Measurements from ENCODE around the gene SENP6.

DNA sequence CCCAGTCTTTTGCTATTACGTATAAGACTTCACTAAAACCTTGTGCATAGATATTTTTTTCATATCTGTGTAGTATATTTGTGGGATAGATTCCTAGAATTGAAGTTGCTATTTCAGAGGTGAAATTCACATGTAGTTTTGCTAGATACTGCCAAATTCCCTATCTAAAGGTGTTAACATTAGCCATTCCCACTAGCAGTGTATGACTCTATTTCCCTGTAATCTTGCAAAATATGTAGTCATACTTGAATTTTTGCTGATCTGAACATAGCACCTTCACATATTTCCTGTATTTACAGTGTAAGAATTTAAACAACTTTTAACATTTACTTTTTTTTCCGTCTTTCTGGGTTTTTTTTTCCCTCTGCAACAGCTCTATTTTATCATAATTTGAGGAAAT is 24.9 kb downstream of the SENP6 start:
- TF ChIP-seq, protein P1, sequence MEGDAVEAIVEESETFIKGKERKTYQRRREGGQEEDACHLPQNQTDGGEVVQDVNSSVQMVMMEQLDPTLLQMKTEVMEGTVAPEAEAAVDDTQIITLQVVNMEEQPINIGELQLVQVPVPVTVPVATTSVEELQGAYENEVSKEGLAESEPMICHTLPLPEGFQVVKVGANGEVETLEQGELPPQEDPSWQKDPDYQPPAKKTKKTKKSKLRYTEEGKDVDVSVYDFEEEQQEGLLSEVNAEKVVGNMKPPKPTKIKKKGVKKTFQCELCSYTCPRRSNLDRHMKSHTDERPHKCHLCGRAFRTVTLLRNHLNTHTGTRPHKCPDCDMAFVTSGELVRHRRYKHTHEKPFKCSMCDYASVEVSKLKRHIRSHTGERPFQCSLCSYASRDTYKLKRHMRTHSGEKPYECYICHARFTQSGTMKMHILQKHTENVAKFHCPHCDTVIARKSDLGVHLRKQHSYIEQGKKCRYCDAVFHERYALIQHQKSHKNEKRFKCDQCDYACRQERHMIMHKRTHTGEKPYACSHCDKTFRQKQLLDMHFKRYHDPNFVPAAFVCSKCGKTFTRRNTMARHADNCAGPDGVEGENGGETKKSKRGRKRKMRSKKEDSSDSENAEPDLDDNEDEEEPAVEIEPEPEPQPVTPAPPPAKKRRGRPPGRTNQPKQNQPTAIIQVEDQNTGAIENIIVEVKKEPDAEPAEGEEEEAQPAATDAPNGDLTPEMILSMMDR (IDR thresholded peaks at IDR 0.05): no peak
- no peak for TF ChIP-seq POLR2A (IDR thresholded peaks at IDR 0.05)
- TF ChIP-seq POLR2AphosphoS5 (IDR thresholded peaks at IDR 0.05): no peak

Measured in gastroesophageal sphincter (tissue), 3 donors.